HTERT RPE-1 (cell line): ENCODE measurements around the gene ARHGEF38.
"Not testable (repeated sequence)": the region's sequence is repeated elsewhere in the genome, so short reads cannot be mapped to it uniquely, and the experiment has no call there.

Experiments used
- in situ Hi-C: fragments of 300-500 bp; cut with MboI; formaldehyde crosslinking; loops from 4 replicates; pipeline ENCODE4 v1.14.3; 2020; ENCODE audit warnings: low sequenced_read_pairs

The ARHGEF38 gene

GRCh38 chr4:105709081-105709450, 156.6 kb downstream of the ARHGEF38 start:
- in situ Hi-C loops = no loop called here

- in situ Hi-C loops = no loop called here
Observed at GRCh38 chr4:105710012-105710600, 157.7 kb downstream of the ARHGEF38 start.

DNA sequence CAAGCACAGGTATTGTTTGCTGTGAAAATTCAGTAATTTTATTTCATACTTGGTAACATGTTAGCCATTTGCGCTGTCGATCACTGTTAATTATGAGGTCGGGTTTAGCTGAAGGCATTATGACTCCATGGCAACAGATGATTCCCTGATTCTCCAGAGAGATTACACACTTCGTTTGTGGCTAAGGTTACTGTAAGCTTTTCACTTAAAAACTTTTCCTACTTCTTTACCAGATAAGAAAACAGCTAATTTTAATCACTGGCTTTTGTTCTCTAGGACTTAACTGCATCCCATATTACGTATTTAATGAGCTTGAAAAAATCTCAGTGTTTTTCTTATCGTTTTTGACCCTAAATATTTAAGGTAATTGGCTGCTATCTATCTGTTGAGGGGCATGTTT, 158.3 kb downstream of the ARHGEF38 start:
- in situ Hi-C loops = no loop called here

DNA sequence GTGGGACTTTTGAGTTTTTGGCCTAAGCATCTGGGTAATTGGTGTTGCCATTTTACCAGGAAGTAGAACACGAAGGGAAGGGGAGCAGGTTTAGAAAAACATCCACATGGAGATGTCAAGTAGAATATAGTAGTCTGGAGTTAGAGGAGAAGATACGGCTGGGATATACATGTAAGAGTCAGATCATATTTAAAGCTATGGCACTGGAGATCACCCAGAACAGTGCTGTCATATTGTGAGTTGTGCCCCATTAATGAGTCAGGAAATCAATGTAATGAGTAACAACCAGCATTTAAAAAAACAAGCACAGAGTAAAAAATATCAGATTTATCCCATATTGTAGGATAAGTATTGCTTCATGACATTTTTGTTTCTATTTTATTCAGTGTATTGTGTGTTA, 160.3 kb downstream of the ARHGEF38 start:
- in situ Hi-C loops = no loop called here

GRCh38 chr4:105714071-105714521, 161.7 kb downstream of the ARHGEF38 start:
- in situ Hi-C loops = no loop called here

DNA sequence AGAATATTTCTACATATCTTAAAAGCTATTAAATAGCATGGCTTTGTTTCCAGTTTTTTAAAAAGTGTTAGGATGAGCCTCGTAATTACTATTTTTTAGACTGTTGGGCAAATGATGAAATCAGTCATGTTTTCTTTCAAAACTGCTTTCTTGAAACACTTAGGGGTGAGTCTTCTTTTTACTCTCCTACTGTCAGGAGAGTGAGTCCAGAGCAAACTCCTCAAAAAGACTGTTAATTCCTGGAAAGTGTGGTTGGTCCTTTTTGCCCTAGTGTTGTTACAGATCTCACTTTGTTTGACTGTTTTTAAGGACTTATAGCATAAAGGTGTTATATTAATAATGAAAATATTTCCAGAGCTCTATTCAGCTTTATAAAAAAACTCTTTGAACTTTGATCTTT, 162.5 kb downstream of the ARHGEF38 start:
- in situ Hi-C loops = no loop called here

- in situ Hi-C loops = no loop called here
Observed at GRCh38 chr4:105715692-105716278, 163.4 kb downstream of the ARHGEF38 start.

GRCh38 chr4:105719204-105719603, 166.8 kb downstream of the ARHGEF38 start:
- in situ Hi-C loops = no loop called here

GRCh38 chr4:105725623-105726022, 173.2 kb downstream of the ARHGEF38 start:
- in situ Hi-C loops = no loop called here

GRCh38 chr4:105729895-105730294, 177.5 kb downstream of the ARHGEF38 start:
- in situ Hi-C loops = not testable (repeated sequence)
